ENCODE data around the gene SULF2.
"Not testable (repeated sequence)": the region's sequence is repeated elsewhere in the genome, so short reads cannot be mapped to it uniquely, and the experiment has no call there.

Gene SULF2

GRCh38 chr20:47804224-47804825, 19.0 kb upstream of the SULF2 start:
- not testable (repeated sequence) for DNase-seq

- DNase-seq = no peak
Measured at GRCh38 chr20:47802975-47803374, 17.7 kb upstream of the SULF2 start.

GRCh38 chr20:47802226-47802920, 17.1 kb upstream of the SULF2 start:
- no peak for DNase-seq

DNA sequence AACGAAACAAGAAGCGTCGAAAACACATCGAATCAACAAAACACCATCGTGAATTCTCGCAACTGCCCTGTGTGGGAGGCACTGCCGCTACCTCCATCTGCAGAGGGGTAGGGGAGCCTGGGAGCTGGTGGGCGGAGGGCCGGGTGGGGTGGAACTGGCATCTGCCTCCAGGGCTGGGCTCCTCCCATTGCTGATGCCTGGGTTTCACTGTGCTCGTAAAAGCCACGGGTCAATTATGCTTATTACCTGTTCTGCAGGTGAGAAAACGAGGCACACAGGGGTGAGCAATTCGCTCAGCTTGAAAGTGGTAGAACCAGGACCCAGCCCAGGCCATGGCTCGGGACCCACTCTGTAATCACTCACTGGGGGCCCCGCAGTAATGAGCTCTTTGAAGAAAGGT, 16.5 kb upstream of the SULF2 start:
- DNase-seq = no peak

DNA sequence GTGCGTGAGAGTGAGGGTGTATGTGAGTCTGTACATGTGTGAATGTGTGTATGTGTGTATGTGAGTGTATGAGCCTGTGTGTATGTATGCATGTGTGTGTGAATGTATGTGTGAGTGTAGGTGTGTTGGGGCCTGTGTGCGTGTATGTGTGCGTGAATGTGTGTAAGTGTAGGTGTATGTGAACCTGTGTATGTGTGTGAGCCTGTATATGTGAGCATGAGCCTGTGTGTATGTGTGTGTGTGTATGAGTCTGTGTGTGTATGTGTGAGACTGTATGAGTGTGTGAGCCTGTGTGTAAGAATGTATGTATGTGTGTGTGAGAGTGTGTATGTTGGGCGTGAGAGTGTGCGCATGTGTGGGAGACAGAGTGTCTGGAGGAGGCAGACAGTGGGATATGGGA, 15.8 kb upstream of the SULF2 start:
- DNase-seq = no peak

DNA sequence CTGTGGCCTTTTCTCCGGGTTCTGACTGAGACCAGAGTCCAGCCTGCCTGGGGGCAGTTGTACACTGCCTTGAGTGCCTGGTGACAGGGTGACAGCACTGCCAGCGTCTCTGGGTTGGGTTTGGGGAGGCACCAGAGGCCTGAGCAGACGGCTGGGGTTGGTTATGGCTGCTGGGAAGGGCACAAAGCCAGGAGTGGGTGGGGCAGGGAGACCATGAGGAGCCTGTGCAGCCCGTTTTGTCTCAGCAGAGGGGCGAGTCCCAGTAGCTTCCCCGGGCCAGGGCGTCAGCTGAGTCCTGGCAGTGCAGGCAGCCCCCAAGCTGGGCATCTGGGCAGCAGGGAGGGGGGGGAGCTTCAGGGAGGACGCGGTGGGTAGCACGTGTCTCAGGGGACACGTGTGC, 15.3 kb upstream of the SULF2 start:
- DNase-seq = no peak

DNA sequence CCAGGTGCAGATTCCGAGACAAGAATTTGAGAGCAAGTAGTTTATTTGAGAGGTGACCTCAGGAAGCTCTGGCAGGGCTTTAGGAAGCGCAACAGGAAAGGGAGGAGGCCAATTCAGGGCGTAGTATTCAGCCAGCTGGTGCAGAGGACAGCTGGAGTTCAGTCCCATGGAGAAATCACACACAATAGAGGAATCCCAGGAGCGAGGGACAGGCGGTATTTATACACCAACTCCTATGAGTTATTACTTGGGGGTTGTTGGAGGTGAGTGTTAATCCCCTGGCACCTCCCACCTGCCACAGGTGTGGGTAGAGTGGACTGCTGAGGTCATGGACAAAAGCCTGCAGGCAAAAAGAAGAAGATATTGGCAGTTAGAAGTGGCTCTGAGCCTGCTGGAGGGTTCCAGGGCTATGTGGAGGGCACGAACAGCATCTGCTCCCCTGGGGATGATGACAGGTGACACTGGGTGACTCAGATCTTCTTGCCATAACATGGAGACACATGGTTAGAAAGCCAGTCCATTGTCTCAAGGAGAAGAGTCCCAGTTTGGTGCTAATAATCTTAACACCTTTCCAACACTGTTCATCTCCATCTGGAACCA, 13.9 kb upstream of the SULF2 start:
- no peak for DNase-seq

- DNase-seq = no peak
Measured at GRCh38 chr20:47796971-47797370, 11.7 kb upstream of the SULF2 start.

GRCh38 chr20:47795214-47795907, 10.1 kb upstream of the SULF2 start:
- no peak for DNase-seq

- not testable (repeated sequence) for DNase-seq
Measured at GRCh38 chr20:47794264-47794663, 9.0 kb upstream of the SULF2 start.

- no peak for DNase-seq
Measured at GRCh38 chr20:47792021-47792618, 6.8 kb upstream of the SULF2 start.

DNA sequence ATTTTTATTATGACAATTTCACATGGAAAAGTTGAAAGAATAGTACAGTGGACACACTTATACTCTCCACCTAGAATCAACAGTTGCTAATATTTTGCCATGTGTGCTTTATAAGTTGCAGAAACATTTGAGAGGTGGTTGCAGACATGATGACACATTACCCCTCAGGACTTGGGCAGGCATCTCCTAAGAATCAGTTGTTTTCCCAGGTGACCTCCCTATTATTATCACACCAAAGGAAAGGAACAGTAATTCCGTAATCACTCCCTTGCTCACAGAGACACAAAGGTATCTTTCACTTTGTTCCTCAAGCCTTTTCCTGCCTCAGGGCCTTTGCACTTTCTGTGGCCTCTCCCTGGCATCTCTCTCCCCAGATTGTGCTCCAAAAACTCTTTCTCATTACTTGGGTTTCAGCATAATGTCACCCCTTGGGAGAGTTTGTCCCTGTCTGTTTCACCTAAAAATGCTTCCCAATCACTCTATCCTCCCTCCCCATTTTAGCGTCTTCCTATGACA, 5.9 kb upstream of the SULF2 start:
- DNase-seq = no peak

GRCh38 chr20:47790580-47790965, 5.3 kb upstream of the SULF2 start:
- no peak for DNase-seq

DNA sequence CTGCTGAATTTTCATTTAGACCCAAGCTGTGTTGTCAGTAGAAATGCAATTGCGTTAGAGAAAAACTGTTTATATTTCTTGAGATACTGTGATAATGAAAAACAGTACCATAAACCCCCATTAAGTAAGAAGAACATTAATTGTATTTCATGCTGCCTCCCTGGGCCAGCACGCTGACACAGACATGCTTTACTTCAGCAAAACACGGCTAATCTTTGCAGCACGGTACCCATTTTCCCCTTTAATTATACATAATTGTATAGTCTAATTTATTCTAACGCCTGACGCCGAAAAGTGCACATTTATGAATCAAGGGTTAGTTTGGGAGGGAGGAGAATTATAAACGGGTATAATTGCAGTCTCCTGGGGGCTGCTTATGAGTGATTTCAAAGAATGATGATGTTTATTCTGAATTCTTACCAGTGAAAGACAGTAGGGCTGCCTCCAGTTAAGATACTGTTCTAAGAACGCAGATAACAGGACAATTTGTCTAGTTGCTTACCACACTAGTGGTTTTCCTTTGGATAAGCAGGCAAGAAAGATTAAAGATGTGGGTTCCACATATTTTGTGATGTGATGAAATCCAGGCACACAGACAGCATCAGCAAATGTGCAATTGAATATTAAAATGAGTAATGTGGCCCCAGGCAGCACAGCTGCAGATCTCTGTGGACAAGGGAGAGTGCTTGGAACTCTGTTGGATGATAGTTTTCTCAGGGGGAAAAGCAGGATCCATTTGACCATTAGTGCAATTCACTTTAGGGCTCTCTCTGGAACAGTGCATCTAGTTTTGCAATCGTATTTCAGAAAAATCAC, 4.7 kb upstream of the SULF2 start:
- no peak for DNase-seq

- no peak for DNase-seq
Measured at GRCh38 chr20:47789081-47789763, 3.9 kb upstream of the SULF2 start.

DNA sequence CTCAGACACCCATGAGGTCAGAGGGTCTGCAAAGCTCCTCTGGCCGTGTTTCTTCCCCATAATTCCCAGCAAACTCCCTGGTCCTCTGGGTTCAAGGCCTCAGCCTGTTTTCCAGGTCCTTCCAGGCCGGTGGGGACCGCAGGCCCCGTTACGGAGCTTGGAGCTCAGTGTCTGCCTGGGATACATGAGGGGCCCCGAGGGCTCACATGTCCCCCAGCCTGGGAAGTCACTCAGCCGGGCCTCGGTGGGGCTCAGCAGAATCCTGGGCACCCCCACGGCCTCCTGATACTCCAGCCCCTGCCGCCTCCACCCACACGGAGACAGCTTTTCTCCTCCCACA, 3.4 kb upstream of the SULF2 start:
- DNase-seq = no peak

- no peak for DNase-seq
Measured at GRCh38 chr20:47786765-47787107, 1.5 kb upstream of the SULF2 start.

- DNase-seq = no peak
Measured at GRCh38 chr20:47785854-47786764, 828 bp upstream of the SULF2 start.

DNA sequence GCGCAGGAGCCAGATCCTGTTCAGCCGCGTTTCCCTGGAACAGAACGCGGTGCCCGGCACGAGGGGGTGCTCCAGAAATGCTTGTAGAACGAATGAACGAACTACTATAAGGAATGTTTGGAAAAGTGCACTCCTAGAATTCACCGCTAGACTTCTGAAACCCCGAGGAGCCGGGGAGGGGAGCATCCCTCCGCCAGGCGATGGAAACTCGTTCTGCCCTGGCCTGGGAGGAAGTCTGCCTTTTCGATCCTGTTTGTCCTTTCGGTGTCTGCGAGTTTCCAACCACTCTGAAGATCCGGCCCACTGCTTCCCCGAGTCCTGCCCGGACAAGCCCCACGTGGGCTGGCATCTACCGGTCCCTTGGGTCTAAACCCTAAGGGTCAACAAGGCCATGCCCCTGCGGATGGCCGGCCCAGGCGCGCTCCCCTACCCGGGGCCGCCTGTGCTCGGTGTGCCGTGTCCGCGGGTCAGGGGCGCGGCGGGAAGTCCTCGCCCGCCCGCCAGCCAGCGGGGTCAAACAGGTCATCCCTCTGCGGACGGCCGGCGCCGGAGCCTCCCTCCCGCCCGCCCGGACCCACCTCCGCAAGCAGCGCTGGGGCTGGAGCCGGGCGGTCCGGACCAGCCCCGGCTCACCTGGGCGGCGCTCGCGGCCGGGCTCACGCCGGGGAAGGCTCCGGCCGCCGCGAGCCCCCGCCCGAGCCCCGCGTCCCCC, 526 bp downstream of the SULF2 start:
- no peak for DNase-seq
